Mesenchymal stem cell (in vitro differentiated cells and primary cell): ENCODE measurements around the gene SELENOH.

Experiments
- DNase-seq: peaks from one replicate; pipeline ENCODE4 v3.0.0-alpha.2; 2013
- H2AFZ ChIP-seq: one replicate; pipeline ENCODE4 v1.6.1; 2013; ENCODE audit warnings: low read depth, mild to moderate bottlenecking, control low read depth, inconsistent platforms, low read length, moderate library complexity
- H2AK5ac ChIP-seq: 2 replicates; pipeline ENCODE4 v1.6.1; 2013; ENCODE audit warnings: low read length, moderate library complexity, mild to moderate bottlenecking, inconsistent platforms; ENCODE audit not compliant: severe bottlenecking
- H2BK120ac ChIP-seq: one replicate; pipeline ENCODE4 v1.6.1; 2013; ENCODE audit warnings: low read depth, mild to moderate bottlenecking, inconsistent platforms, low read length, moderate library complexity
- H2BK12ac ChIP-seq, 2 experiments: one replicate each; pipeline ENCODE4 v1.6.1; 2013; ENCODE audit warnings: inconsistent platforms in 2 of 2, low read length in 2 of 2, mild to moderate bottlenecking in 2 of 2, moderate library complexity in 2 of 2, control low read depth in 1 of 2
- H2BK15ac ChIP-seq: one replicate; pipeline ENCODE4 v1.6.1; 2013; ENCODE audit warnings: mild to moderate bottlenecking, low read depth, inconsistent platforms; ENCODE audit not compliant: poor library complexity, severe bottlenecking
- H2BK5ac ChIP-seq: 2 replicates; pipeline ENCODE4 v1.6.1; 2013; ENCODE audit warnings: low read depth, mild to moderate bottlenecking, low read length, control low read depth, inconsistent platforms; ENCODE audit not compliant: poor library complexity, severe bottlenecking
- H3K14ac ChIP-seq, 2 experiments: one replicate each; pipeline ENCODE4 v1.6.1; 2013; ENCODE audit warnings: inconsistent platforms in 2 of 2, low read length in 2 of 2, control low read depth in 1 of 2, mild to moderate bottlenecking in 1 of 2, moderate library complexity in 1 of 2
- H3K18ac ChIP-seq, 2 experiments: one replicate each; pipeline ENCODE4 v1.6.1; 2013; ENCODE audit warnings: inconsistent platforms in 2 of 2, low read length in 2 of 2, control low read depth in 1 of 2, low read depth in 1 of 2, mild to moderate bottlenecking in 1 of 2
- H3K23ac ChIP-seq, 2 experiments: one replicate each; pipeline ENCODE4 v1.6.1; 2013; ENCODE audit warnings: inconsistent platforms in 2 of 2, low read length in 2 of 2, mild to moderate bottlenecking in 2 of 2, moderate library complexity in 2 of 2, control low read depth in 1 of 2
- H3K27ac ChIP-seq: 2 replicates; pipeline ENCODE4 v1.5.1; 2013; ENCODE audit warnings: mild to moderate bottlenecking, moderate library complexity, low read length, control low read depth, inconsistent platforms; ENCODE audit not compliant: poor library complexity, severe bottlenecking
- H3K27me3 ChIP-seq, 2 experiments: 2 replicates each; pipeline versions ENCODE4 v1.6.1 to v1.7.0; 2013; ENCODE audit warnings: low read length in 2 of 2, mild to moderate bottlenecking in 2 of 2, moderate library complexity in 2 of 2, control low read depth in 1 of 2, inconsistent platforms in 1 of 2; ENCODE audit not compliant: control insufficient read depth in 1 of 2, insufficient read depth in 1 of 2
- H3K36me3 ChIP-seq, 2 experiments: 2 replicates each; pipeline versions ENCODE4 v1.6.1 to v1.7.0; 2013; ENCODE audit warnings: low read length in 2 of 2, control low read depth in 1 of 2, inconsistent platforms in 1 of 2, low read depth in 1 of 2, mild to moderate bottlenecking in 1 of 2; ENCODE audit not compliant: insufficient read depth in 2 of 2, control insufficient read depth in 1 of 2
- H3K4ac ChIP-seq, 2 experiments: one replicate each; pipeline ENCODE4 v1.6.1; 2013; ENCODE audit warnings: inconsistent platforms in 2 of 2, low read length in 2 of 2, mild to moderate bottlenecking in 2 of 2, moderate library complexity in 2 of 2, control low read depth in 1 of 2, low read depth in 1 of 2
- H3K4me1 ChIP-seq: 2 replicates; pipeline ENCODE4 v1.6.1; 2013; ENCODE audit warnings: low read depth, low read length, control low read depth; ENCODE audit not compliant: control insufficient read depth, insufficient read depth
- H3K4me2 ChIP-seq: 2 replicates; pipeline ENCODE4 v1.6.1; 2013; ENCODE audit warnings: low read length, mild to moderate bottlenecking, inconsistent platforms; ENCODE audit not compliant: poor library complexity, severe bottlenecking
- H3K4me3 ChIP-seq, 2 experiments: 2 replicates each; pipeline versions ENCODE4 v1.5.1 to v1.7.0; 2013; ENCODE audit warnings: low read length in 2 of 2, mild to moderate bottlenecking in 2 of 2, control low read depth in 1 of 2, low read depth in 1 of 2; ENCODE audit not compliant: insufficient read depth in 1 of 2
- H3K79me1 ChIP-seq: replicated peaks from 2 replicates; pipeline ENCODE4 v1.6.1; 2013; ENCODE audit warnings: mild to moderate bottlenecking, control low read depth, low read length, inconsistent platforms; ENCODE audit not compliant: poor library complexity, severe bottlenecking
- H3K9ac ChIP-seq: 2 replicates; pipeline ENCODE4 v1.7.0; 2013; ENCODE audit warnings: mild to moderate bottlenecking, low read length, moderate library complexity
- H3K9me3 ChIP-seq: 2 replicates; pipeline ENCODE4 v1.7.0; 2013; ENCODE audit warnings: mild to moderate bottlenecking, low read length; ENCODE audit not compliant: control insufficient read depth
- H4K8ac ChIP-seq: one replicate; pipeline ENCODE4 v1.6.1; 2013; ENCODE audit warnings: inconsistent platforms, mild to moderate bottlenecking, low read length, moderate library complexity
- H4K91ac ChIP-seq: one replicate; pipeline ENCODE4 v1.6.1; 2013; ENCODE audit warnings: mild to moderate bottlenecking, low read length, inconsistent platforms
- WGBS: methylation state at CpG from one replicate; pipeline ENCODE4 v1.1.7; 2013; ENCODE audit warnings: mixed read lengths; 5-methylcytosine and 5-hydroxymethylcytosine counted together

The SELENOH gene

DNA sequence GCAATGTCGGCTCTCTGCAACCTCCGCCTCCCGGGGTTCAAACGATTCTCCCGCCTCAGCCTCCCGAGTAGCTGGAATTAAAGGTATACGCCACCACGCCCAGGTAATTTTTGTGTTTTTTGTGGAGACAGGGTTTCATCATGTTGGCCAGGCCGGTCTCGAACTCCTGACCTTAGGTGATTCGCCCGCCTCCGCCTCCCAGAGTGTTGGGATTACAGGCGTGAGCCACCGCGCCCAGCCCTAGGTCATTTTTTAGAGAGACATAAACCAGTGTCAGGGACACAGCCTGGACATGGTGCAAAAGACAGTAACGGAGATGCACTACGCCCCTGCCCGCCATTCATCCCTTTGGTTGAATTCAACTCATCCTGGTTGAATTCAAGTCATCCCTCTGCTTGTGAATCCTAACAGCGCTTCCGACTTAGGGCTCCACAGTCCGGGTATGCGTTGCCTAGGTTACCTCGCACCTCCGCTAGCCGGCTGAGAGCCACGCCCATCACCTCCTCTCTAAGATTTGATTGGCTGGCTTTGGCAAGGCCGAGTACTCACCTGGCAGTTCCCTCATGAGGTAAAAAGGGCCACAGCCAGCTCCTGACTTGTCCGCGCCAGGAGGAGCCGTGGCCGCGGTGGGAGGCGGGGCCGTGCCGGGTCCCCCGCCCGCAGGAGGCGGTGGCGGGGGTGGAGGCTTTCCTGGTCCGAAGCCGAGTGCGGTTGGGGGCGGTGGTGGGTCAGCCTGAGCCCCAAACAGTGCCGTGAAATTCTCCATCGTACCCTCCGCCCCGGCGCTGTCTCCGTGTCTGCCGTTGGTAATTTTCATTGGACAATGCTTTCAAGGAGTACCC lies 29.7 kb upstream of the SELENOH start, which contains the start of gene MED19:
TSS of gene MED19 (minus strand) at position 802 of the 842 bp plus-strand sequence. CDS start at position 766, 36 bp downstream.
- H4K8ac ChIP-seq, result peak within 1 kb of the TSS; percentile 98
- peaks cover 2 to 12% of the 10 kb centered on the region in 2 experiments for H3K36me3 ChIP-seq
- H3K4me2 ChIP-seq, result peak within 1 kb of the TSS; percentile 94
- peak within 1 kb of the TSS; percentile 27 for H2AK5ac ChIP-seq
- peaks cover 10% of the 10 kb centered on the region for H3K4me1 ChIP-seq
- peak within 1 kb of the TSS; percentile 75 to 83 for H3K4ac ChIP-seq
- peak within 1 kb of the TSS; percentile 90 to 92 for H3K4me3 ChIP-seq
- peak; percentile 84 for DNase-seq
- no peaks in the 10 kb centered on the region for H3K9me3 ChIP-seq
- WGBS, result 16% methylated on average over 45 of the region's 51 CpGs
- no peaks in the 10 kb centered on the region for H3K27me3 ChIP-seq
- peak within 1 kb of the TSS; percentile 67 for H4K91ac ChIP-seq
- H3K79me1 ChIP-seq, result peaks cover 18% of the 10 kb centered on the region
- peak within 1 kb of the TSS; percentile 38 for H3K27ac ChIP-seq
- H3K23ac ChIP-seq, result peak within 1 kb of the TSS in 1 of 2 experiments; percentile 46
- H2BK15ac ChIP-seq, result peak within 1 kb of the TSS; percentile 88
- peak within 1 kb of the TSS; percentile 78 to 92 for H3K18ac ChIP-seq
- peak within 1 kb of the TSS; percentile 82 for H2BK120ac ChIP-seq
- no peak within 1 kb of the TSS for H3K14ac ChIP-seq
- H2BK12ac ChIP-seq, result peak within 1 kb of the TSS in 1 of 2 experiments; percentile 55
- peak within 1 kb of the TSS; percentile 66 for H2AFZ ChIP-seq
- peak within 1 kb of the TSS; percentile 95 for H3K9ac ChIP-seq
- H2BK5ac ChIP-seq, result peak within 1 kb of the TSS; percentile 46

- Histone ChIP-seq H3K27me3 (no peaks in the 10 kb centered on the region), H4K91ac (peak within 1 kb of the TSS; percentile 67), H3K27ac (peak within 1 kb of the TSS; percentile 38), H3K18ac (peak within 1 kb of the TSS; percentile 78 to 92), H2BK5ac (peak within 1 kb of the TSS; percentile 46), H3K4me2 (peak within 1 kb of the TSS; percentile 94), H3K9me3 (no peaks in the 10 kb centered on the region), H3K4me1 (peaks cover 10% of the 10 kb centered on the region), H3K79me1 (peaks cover 17% of the 10 kb centered on the region), H3K4me3 (peak within 1 kb of the TSS; percentile 90 to 92), H2BK15ac (peak within 1 kb of the TSS; percentile 88), H3K36me3 (peaks cover 2 to 10% of the 10 kb centered on the region in 2 experiments), H3K14ac (no peak within 1 kb of the TSS), H2AK5ac (no peak within 1 kb of the TSS), H2BK12ac (peak within 1 kb of the TSS in 1 of 2 experiments; percentile 55), H2BK120ac (peak within 1 kb of the TSS; percentile 82), H3K9ac (peak within 1 kb of the TSS; percentile 95), H4K8ac (peak within 1 kb of the TSS; percentile 98), H2AFZ (peak within 1 kb of the TSS; percentile 66), H3K23ac (peak within 1 kb of the TSS in 1 of 2 experiments; percentile 46), H3K4ac (peak within 1 kb of the TSS; percentile 75 to 83)
- DNase-seq, result peak; percentile 100
- WGBS, result under 1% methylated on average over 53 of the region's 53 CpGs
These were observed 28.8 kb upstream of the SELENOH start, which contains the start of gene TMX2 for GRCh38 chr11:57712256-57713150. Gene TMX2 (plus strand): TSS chr11:57712593. CDS start chr11:57712619, 26 bp downstream.

DNA sequence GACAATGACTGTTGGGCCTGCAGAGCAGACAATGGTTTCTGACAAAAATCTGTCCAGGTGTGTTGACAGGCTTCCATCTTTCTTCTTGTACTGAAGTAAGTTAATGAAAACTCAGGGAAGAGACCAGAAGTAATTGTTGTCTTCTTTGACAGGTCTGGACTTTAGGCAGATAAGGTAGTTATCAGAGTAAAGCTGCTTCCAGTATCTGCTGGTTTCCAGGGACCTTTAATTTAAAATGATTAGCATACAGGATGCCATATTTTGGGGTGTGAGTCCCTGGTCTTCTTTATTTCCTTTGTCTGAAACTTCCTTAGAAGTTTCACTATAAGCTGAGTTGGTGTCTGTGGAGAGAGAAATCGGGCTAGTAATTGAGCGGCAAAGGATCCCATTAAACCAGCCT lies 27.5 kb upstream of the SELENOH start:
- Histone ChIP-seq H3K79me1 (peaks cover 14% of the 10 kb centered on the region), H3K4me3 (peak overlapping the region in 1 of 2 experiments; percentile 90), H3K27ac (no peak overlapping the region), H3K36me3 (peaks cover 4 to 9% of the 10 kb centered on the region in 2 experiments), H2BK12ac (no peak overlapping the region), H2BK120ac (no peak overlapping the region), H2BK5ac (no peak overlapping the region), H3K23ac (no peak overlapping the region), H2AK5ac (no peak overlapping the region), H4K91ac (no peak overlapping the region), H3K4ac (no peak overlapping the region), H3K9ac (peak overlapping the region; percentile 95), H3K27me3 (no peaks in the 10 kb centered on the region), H2AFZ (no peak overlapping the region), H2BK15ac (no peak overlapping the region), H3K4me2 (peak overlapping the region; percentile 94), H4K8ac (no peak overlapping the region), H3K9me3 (no peaks in the 10 kb centered on the region), H3K18ac (no peak overlapping the region), H3K14ac (no peak overlapping the region), H3K4me1 (peaks cover 10% of the 10 kb centered on the region)
- WGBS, result 100% methylated on average over 2 of the region's 2 CpGs
- DNase-seq, result no peak
